Measurements from ENCODE around the gene RORC.
"Not testable (repeated sequence)": the region's sequence is repeated elsewhere in the genome, so short reads cannot be mapped to it uniquely, and the experiment has no call there.

Gene RORC

GRCh38 chr1:151768351-151769066 lies 63.1 kb downstream of the RORC start:
- DNase-seq: not testable (repeated sequence)

GRCh38 chr1:151763990-151764389 lies 67.6 kb downstream of the RORC start:
- no peak for DNase-seq

GRCh38 chr1:151762941-151763921 lies 68.4 kb downstream of the RORC start, which contains the start of gene MRPL9:
TSS of gene MRPL9 (minus strand) at chr1:151763496. CDS start at chr1:151763479, 17 bp downstream.
- DNase-seq: peak; percentile 75 to 93

GRCh38 chr1:151760597-151761385 lies 70.8 kb downstream of the RORC start:
- no peak for DNase-seq

- DNase-seq: no peak
These were observed 72.4 kb downstream of the RORC start for GRCh38 chr1:151759241-151759640.

- DNase-seq: no peak
These were observed 75.3 kb downstream of the RORC start for GRCh38 chr1:151756291-151756690.

All from NCI-H446 (cell line).